ENCODE results near the gene HMX2. TPM values are rescaled to one million over a fixed set of nuclear protein-coding genes. Genes with fewer than 3 reads are reported as not detected.
A peak's percentile ranks its signal among the peaks of the same experiment; 100 is the strongest.

HMX2 gene
- total and polyA plus RNA-seq, 2 experiments from 2014 or later: not detected

DNA sequence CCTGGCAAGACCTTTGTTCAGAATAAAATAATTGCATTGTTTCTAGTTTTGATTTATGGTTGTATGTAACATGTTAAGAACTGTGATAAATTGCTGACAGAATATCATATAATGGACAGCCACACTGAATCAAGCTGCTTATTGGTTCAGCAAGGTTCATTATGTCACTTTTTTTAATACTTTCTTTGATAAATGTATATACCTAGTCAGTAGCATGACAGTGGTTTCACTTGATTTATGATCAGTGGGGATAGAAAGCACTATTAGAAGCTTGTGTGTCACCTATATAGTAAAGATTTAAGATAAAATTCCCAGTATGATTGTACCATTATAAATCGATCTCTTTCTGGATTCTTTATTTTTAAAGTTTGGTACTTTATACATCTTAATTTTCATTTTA is 10.7 kb downstream of the HMX2 start:
- Histone ChIP-seq H3K4me3 (no peak overlapping the region), H3K27me3 (replicated peaks; ENCODE audit: insufficient read depth) (no peaks in the 10 kb centered on the region), H3K9me3 (ENCODE audit: low read depth) (no peaks in the 10 kb centered on the region), H3K4me2 (ENCODE audit: unreplicated experiment) (peak overlapping the region; percentile 26), H3K9ac (no peak overlapping the region), H3K36me3 (ENCODE audit: low read depth) (peaks cover 65% of the 10 kb centered on the region), H3K4me1 (ENCODE audit: insufficient read depth) (peaks cover 38% of the 10 kb centered on the region), H3K27ac (no peak overlapping the region), H3F3A (ENCODE audit: insufficient read depth) (peaks cover 30% of the 10 kb centered on the region), H3K79me2 (ENCODE audit: insufficient read depth) (peaks cover 95% of the 10 kb centered on the region), H4K20me1 (ENCODE audit: insufficient read depth) (peaks cover 13% of the 10 kb centered on the region; the same call in 1 of the 2 replicates), H3K9me2 (ENCODE audit: insufficient read depth) (no peaks in the 10 kb centered on the region), H2AFZ (no peak overlapping the region)
- TF ChIP-seq EZH2 (IDR thresholded peaks at IDR 0.05; ENCODE audit: insufficient read depth, poor library complexity, severe bottlenecking) (no peak), EZH2phosphoT487 (IDR thresholded peaks at IDR 0.05; ENCODE audit: insufficient read depth, low read depth) (no peak)
- WGBS, 2 experiments (ENCODE audit: low coverage in 1 of 2, low lambda C conversion rate in 2 of 2, missing lambda C conversion rate in 2 of 2): 90 to 98% methylated on average over 1 of the region's 1 CpG
- in situ Hi-C loops (cut with MboI): no loop called here
- no peak for DNase-seq

DNA sequence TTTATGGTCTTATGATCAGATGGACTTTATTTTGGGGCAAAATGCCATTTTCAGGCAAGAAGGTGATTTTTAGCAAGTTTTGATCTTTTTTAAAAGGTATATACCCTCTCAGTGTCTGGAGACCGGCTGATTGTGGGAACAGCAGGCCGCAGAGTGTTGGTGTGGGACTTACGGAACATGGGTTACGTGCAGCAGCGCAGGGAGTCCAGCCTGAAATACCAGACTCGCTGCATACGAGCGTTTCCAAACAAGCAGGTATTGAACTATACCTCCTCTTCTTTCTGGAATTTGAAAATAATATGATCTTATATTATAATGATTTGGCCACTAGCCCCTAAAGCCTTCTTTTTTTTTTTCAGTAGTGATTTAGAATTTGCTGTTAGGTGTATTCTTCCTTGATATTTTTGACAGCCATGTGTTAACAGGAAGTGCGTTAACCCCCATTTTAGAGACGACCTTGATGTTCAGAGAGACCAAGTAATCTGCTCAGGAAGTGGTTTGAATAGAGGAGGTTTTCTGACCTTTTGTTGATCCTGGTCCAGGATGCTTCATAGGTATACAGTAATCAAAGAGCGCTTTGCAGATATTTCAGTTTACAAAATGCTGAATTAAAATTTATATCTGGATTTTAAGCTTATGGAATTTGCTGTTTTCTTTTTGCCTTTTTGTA is 12.5 kb downstream of the HMX2 start:
- peaks cover 81% of the 10 kb centered on the region for H3K36me3 ChIP-seq (ENCODE audit: low read depth)
- no peaks in the 10 kb centered on the region for H3K9me2 ChIP-seq (ENCODE audit: insufficient read depth)
- no peak overlapping the region for H3K4me3 ChIP-seq
- H3K4me1 ChIP-seq (ENCODE audit: insufficient read depth): peaks cover 38% of the 10 kb centered on the region
- H3F3A ChIP-seq (ENCODE audit: insufficient read depth): peaks cover 24% of the 10 kb centered on the region
- no peak overlapping the region for H2AFZ ChIP-seq
- no peak for DNase-seq
- in situ Hi-C loops (cut with MboI): no loop called here
- no peak overlapping the region for H3K27ac ChIP-seq
- no peaks in the 10 kb centered on the region for H3K27me3 ChIP-seq (replicated peaks; ENCODE audit: insufficient read depth)
- H3K79me2 ChIP-seq (ENCODE audit: insufficient read depth): peaks cover 100% of the 10 kb centered on the region
- H3K4me2 ChIP-seq (ENCODE audit: unreplicated experiment): no peak overlapping the region
- no peak overlapping the region for H3K9ac ChIP-seq
- peaks cover 13% of the 10 kb centered on the region; the same call in 1 of the 2 replicates for H4K20me1 ChIP-seq (ENCODE audit: insufficient read depth)
- TF ChIP-seq EZH2 (IDR thresholded peaks at IDR 0.05; ENCODE audit: insufficient read depth, poor library complexity, severe bottlenecking) (no peak), EZH2phosphoT487 (IDR thresholded peaks at IDR 0.05; ENCODE audit: insufficient read depth, low read depth) (no peak)
- H3K9me3 ChIP-seq (ENCODE audit: low read depth): no peaks in the 10 kb centered on the region
- 93% methylated on average over 11 of the region's 11 CpGs for WGBS, 2 experiments (ENCODE audit: low coverage in 1 of 2, low lambda C conversion rate in 2 of 2, missing lambda C conversion rate in 2 of 2)

DNA sequence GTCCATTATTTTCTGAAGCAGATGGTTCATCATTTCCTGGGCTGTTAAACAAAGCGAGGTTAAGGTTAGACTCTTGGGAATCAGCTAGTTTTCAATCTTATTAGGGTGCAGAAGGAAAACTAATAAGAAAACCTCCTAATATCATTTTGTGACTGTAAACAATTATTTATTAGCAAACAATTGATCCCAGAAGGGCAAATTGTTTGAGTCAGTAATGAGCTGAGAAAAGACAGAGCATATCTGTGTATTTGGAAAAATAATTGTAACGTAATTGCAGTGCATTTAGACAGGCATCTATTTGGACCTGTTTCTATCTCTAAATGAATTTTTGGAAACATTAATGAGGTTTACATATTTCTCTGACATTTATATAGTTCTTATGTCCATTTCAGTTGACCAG is 16.4 kb downstream of the HMX2 start:
- H3K4me3 ChIP-seq: no peak overlapping the region
- H3F3A ChIP-seq (ENCODE audit: insufficient read depth): no peaks in the 10 kb centered on the region
- H3K4me2 ChIP-seq (ENCODE audit: unreplicated experiment): no peak overlapping the region
- H3K27me3 ChIP-seq (replicated peaks; ENCODE audit: insufficient read depth): no peaks in the 10 kb centered on the region
- H4K20me1 ChIP-seq (ENCODE audit: insufficient read depth): peaks cover 5% of the 10 kb centered on the region; the same call in 1 of the 2 replicates
- TF ChIP-seq EZH2 (IDR thresholded peaks at IDR 0.05; ENCODE audit: insufficient read depth, poor library complexity, severe bottlenecking) (no peak), EZH2phosphoT487 (IDR thresholded peaks at IDR 0.05; ENCODE audit: insufficient read depth, low read depth) (no peak)
- no peak overlapping the region for H3K9ac ChIP-seq
- 98 to 100% methylated on average over 2 of the region's 2 CpGs for WGBS, 2 experiments (ENCODE audit: low coverage in 1 of 2, low lambda C conversion rate in 2 of 2, missing lambda C conversion rate in 2 of 2)
- no peaks in the 10 kb centered on the region for H3K9me2 ChIP-seq (ENCODE audit: insufficient read depth)
- no peaks in the 10 kb centered on the region for H3K9me3 ChIP-seq (ENCODE audit: low read depth)
- H3K27ac ChIP-seq: no peak overlapping the region
- H3K79me2 ChIP-seq (ENCODE audit: insufficient read depth): peaks cover 90% of the 10 kb centered on the region
- H3K36me3 ChIP-seq (ENCODE audit: low read depth): peaks cover 69% of the 10 kb centered on the region
- no peak overlapping the region for H2AFZ ChIP-seq
- H3K4me1 ChIP-seq (ENCODE audit: insufficient read depth): peaks cover 6% of the 10 kb centered on the region
- no peak for DNase-seq
- in situ Hi-C loops (cut with MboI): no loop called here

DNA sequence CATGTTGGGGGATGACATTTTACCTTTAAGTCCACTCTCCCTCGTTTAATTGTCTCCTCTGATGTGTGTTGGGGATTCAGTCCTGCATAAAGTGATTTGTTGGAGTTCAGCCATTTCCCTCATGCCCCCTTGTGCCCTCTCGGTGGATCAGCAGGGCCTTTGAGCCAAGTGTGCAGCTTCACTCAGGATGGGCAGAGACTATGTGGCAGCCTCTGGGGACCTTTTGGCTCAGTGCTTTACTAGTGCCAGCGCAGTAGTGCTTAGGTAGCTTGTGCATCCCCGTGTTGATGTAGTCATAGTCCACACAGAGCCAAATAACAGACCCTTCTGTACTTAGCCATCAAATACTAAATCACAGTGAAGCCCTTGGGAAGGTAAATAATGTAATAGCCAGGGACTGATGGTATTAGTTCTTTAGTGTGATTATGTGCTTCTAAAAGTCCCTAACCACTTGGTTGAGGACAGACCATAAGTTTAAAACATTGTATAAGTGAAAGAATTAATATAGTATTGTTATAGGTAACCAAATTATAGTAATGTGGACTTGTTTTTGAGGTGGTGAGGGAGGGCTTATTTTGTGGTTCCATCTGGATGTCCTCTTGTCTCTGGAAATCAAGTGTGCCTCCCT is 17.6 kb downstream of the HMX2 start:
- Histone ChIP-seq H3K9me3 (ENCODE audit: low read depth) (no peaks in the 10 kb centered on the region), H3K27me3 (replicated peaks; ENCODE audit: insufficient read depth) (no peaks in the 10 kb centered on the region), H3K79me2 (ENCODE audit: insufficient read depth) (peaks cover 78% of the 10 kb centered on the region), H3K36me3 (ENCODE audit: low read depth) (peaks cover 63% of the 10 kb centered on the region), H3F3A (ENCODE audit: insufficient read depth) (no peaks in the 10 kb centered on the region), H3K9ac (no peak overlapping the region), H2AFZ (no peak overlapping the region), H3K27ac (no peak overlapping the region), H3K4me1 (ENCODE audit: insufficient read depth) (no peaks in the 10 kb centered on the region), H3K4me2 (ENCODE audit: unreplicated experiment) (no peak overlapping the region), H3K4me3 (no peak overlapping the region), H4K20me1 (ENCODE audit: insufficient read depth) (no peaks in the 10 kb centered on the region), H3K9me2 (ENCODE audit: insufficient read depth) (no peaks in the 10 kb centered on the region)
- DNase-seq: no peak
- in situ Hi-C loops (cut with MboI): no loop called here
- no peak for TF ChIP-seq EZH2 (IDR thresholded peaks at IDR 0.05; ENCODE audit: insufficient read depth, poor library complexity, severe bottlenecking)
- TF ChIP-seq EZH2phosphoT487 (IDR thresholded peaks at IDR 0.05; ENCODE audit: insufficient read depth, low read depth): no peak
- 55 to 60% methylated on average over 4 of the region's 4 CpGs for WGBS, 2 experiments (ENCODE audit: low coverage in 1 of 2, low lambda C conversion rate in 2 of 2, missing lambda C conversion rate in 2 of 2)
